PC-9 (cell line): ENCODE data around the gene EPHA7. TPM values are rescaled to one million over a fixed set of nuclear protein-coding genes. Genes with fewer than 3 reads are reported as not detected.

Source experiments
- BruUV-seq: library from RNA; stranded (reverse); fragments of 400-500 nt; replicated peaks from 2 replicates; lab custom pipeline; 2021; lab: Mats Ljungman, UMichigan
- CTCF ChIA-PET: fragments of 300-600 bp; sonication (Branson Sonifier 250); formaldehyde crosslinking; loops from one replicate; lab custom pipeline; 2022; ENCODE audit warnings: antibody characterized with exemption; lab: Charles Lee
- POLR2A ChIA-PET: fragments of 300-600 bp; sonication (Branson Sonifier 250); formaldehyde crosslinking; loops from one replicate; lab custom pipeline; 2022; ENCODE audit warnings: antibody characterized with exemption; ENCODE audit not compliant: unreplicated experiment; lab: Charles Lee
- DNase-seq, 2 experiments: peaks; one replicate each; pipeline versions ENCODE4 v3.0.0 to v3.0.0-alpha.2; 2015 to 2022; ENCODE audit warnings: mixed read lengths in 1 of 2
- H2AFZ ChIP-seq: fragments of 200-600 bp; sonication (generic); 2 replicates; pipeline ENCODE4 v1.8.1; 2017; ENCODE audit warnings: antibody characterized with exemption
- H3F3A ChIP-seq: fragments of 200-600 bp; sonication (generic); 2 replicates; pipeline ENCODE4 v1.8.1; 2017; ENCODE audit warnings: antibody characterized with exemption, mild to moderate bottlenecking, low read depth; ENCODE audit not compliant: insufficient read depth
- H3K27ac ChIP-seq: fragments of 200-600 bp; sonication (generic); 2 replicates; pipeline ENCODE4 v1.6.1; 2016; ENCODE audit warnings: mixed run types
- H3K27me3 ChIP-seq: fragments of 200-600 bp; sonication (generic); 2 replicates; pipeline ENCODE4 v1.6.1; 2016; ENCODE audit warnings: low read depth, mixed run types; ENCODE audit not compliant: insufficient read depth
- H3K36me3 ChIP-seq: fragments of 200-600 bp; sonication (generic); 2 replicates; pipeline ENCODE4 v1.6.1; 2016; ENCODE audit warnings: low read depth, mixed run types
- H3K4me1 ChIP-seq: fragments of 200-600 bp; sonication (generic); replicated peaks from 2 replicates; pipeline ENCODE4 v1.6.1; 2016; ENCODE audit warnings: mixed run types; ENCODE audit not compliant: insufficient read depth
- H3K4me2 ChIP-seq: fragments of 200-600 bp; sonication (generic); 2 replicates; pipeline ENCODE4 v1.6.1; 2017; ENCODE audit warnings: mixed run types
- H3K4me3 ChIP-seq: fragments of 200-600 bp; sonication (generic); 2 replicates; pipeline ENCODE4 v1.6.1; 2016; ENCODE audit warnings: mixed run types
- H3K79me2 ChIP-seq: fragments of 200-600 bp; sonication (generic); 2 replicates; pipeline ENCODE4 v1.6.1; 2017; ENCODE audit warnings: low read depth, mixed run types
- H3K9me2 ChIP-seq: fragments of 200-600 bp; sonication (generic); 2 replicates; pipeline ENCODE4 v1.8.1; 2017; ENCODE audit warnings: mild to moderate bottlenecking; ENCODE audit not compliant: insufficient read depth
- H3K9me3 ChIP-seq: fragments of 200-600 bp; sonication (generic); 2 replicates; pipeline ENCODE4 v1.8.1; 2016; ENCODE audit warnings: low read depth; ENCODE audit not compliant: insufficient read depth
- H4K20me1 ChIP-seq: fragments of 200-600 bp; sonication (generic); 2 replicates; pipeline ENCODE4 v1.8.1; 2017; ENCODE audit not compliant: insufficient read depth
- EZH2 ChIP-seq: fragments of 200-600 bp; sonication (generic); IDR thresholded peaks from 2 replicates; pipeline ENCODE4 v1.8.0; 2017; ENCODE audit warnings: antibody characterized with exemption, low read depth
- intact Hi-C: fragments of 100-400 bp; cut with micrococcal nuclease; formaldehyde crosslinking; loops from one replicate; pipeline ENCODE4 v1.10.0; 2022; ENCODE audit not compliant: unreplicated experiment
- total RNA-seq: library from RNA; stranded (reverse); gene quantifications from 2 replicates; pipeline ENCODE4 v1.2.3, GENCODE V29; 2021
- TF ChIP-seq, protein P1 (sequence below): fragments of 200-600 bp; sonication (generic); conservative IDR thresholded peaks from 2 replicates; pipeline ENCODE4 v1.6.1; 2017; ENCODE audit warnings: mixed run types, antibody characterized with exemption, mild to moderate bottlenecking, moderate library complexity

Gene EPHA7
- total RNA-seq, 1 experiment from 2014 or later, result 0.57 TPM

DNA sequence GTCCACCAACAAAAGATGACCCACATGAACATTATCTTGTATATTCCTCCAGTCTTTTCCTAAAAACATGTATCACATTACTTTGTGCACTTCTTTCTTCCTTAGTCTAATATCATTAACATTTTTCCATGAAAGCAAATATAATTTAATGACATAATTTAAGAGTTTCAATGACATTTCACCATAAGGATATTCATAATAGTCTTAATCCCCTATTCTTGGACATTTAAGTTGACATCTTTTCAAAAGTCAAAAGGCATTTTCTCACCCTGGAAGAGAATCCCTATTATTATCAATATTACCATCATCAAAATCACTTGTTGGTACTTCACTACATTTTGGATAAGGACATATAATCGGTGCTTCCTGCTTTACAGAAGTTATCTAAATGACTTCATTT lies 31.3 kb downstream of the EPHA7 start:
- Histone ChIP-seq H3K4me2 (no peak overlapping the region), H3K27ac (no peak overlapping the region), H2AFZ (no peak overlapping the region), H3K27me3 (no peaks in the 10 kb centered on the region), H3K36me3 (no peaks in the 10 kb centered on the region), H3K4me3 (no peak overlapping the region), H4K20me1 (no peaks in the 10 kb centered on the region), H3K79me2 (no peaks in the 10 kb centered on the region), H3K4me1 (no peaks in the 10 kb centered on the region), H3K9me2 (no peaks in the 10 kb centered on the region), H3F3A (no peaks in the 10 kb centered on the region), H3K9me3 (no peaks in the 10 kb centered on the region)
- BruUV-seq, result no TSS peak
- TF ChIP-seq, protein P1, sequence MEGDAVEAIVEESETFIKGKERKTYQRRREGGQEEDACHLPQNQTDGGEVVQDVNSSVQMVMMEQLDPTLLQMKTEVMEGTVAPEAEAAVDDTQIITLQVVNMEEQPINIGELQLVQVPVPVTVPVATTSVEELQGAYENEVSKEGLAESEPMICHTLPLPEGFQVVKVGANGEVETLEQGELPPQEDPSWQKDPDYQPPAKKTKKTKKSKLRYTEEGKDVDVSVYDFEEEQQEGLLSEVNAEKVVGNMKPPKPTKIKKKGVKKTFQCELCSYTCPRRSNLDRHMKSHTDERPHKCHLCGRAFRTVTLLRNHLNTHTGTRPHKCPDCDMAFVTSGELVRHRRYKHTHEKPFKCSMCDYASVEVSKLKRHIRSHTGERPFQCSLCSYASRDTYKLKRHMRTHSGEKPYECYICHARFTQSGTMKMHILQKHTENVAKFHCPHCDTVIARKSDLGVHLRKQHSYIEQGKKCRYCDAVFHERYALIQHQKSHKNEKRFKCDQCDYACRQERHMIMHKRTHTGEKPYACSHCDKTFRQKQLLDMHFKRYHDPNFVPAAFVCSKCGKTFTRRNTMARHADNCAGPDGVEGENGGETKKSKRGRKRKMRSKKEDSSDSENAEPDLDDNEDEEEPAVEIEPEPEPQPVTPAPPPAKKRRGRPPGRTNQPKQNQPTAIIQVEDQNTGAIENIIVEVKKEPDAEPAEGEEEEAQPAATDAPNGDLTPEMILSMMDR, result no peak
- no peak for TF ChIP-seq EZH2
- CTCF ChIA-PET, result no interaction called here
- intact Hi-C loops, result no loop called here
- POLR2A ChIA-PET, result no interaction called here
- DNase-seq, result no peak

DNA sequence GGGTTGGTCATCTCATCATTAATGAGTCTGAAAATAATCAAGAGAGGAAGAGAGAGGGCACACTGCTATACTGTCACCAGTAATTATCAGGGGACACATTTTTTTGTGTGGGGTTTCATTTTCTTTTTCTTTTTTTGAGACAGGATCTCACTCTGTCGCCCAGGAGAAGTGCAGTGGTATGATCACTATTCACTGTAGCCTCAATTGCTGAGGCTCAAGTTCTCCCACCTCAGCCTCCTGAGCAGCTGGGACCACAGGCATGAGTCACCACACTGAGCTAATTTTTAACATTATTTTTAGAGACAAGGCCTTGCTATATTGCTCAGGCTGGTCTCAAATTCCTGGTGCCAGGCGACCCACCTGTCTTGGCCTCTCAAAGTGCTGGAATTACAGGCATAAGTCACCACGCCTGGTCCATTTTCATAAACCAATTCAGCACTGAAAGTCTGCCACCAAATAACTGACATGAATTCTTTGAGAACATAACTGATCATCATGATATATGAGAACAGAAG lies 43.3 kb downstream of the EPHA7 start:
- BruUV-seq, result no TSS peak
- Histone ChIP-seq H3K27me3 (no peaks in the 10 kb centered on the region), H3K9me3 (no peaks in the 10 kb centered on the region), H3K36me3 (no peaks in the 10 kb centered on the region), H2AFZ (no peak overlapping the region), H4K20me1 (no peaks in the 10 kb centered on the region), H3K4me3 (no peak overlapping the region), H3K27ac (no peak overlapping the region), H3K4me1 (no peaks in the 10 kb centered on the region), H3K4me2 (no peak overlapping the region), H3K79me2 (no peaks in the 10 kb centered on the region), H3F3A (no peaks in the 10 kb centered on the region), H3K9me2 (no peaks in the 10 kb centered on the region)
- no peak for DNase-seq
- intact Hi-C loops, result no loop called here
- ChIA-PET POLR2A (no interaction called here), CTCF (no interaction called here)
- TF ChIP-seq, protein P1, result no peak
- TF ChIP-seq EZH2, result no peak

DNA sequence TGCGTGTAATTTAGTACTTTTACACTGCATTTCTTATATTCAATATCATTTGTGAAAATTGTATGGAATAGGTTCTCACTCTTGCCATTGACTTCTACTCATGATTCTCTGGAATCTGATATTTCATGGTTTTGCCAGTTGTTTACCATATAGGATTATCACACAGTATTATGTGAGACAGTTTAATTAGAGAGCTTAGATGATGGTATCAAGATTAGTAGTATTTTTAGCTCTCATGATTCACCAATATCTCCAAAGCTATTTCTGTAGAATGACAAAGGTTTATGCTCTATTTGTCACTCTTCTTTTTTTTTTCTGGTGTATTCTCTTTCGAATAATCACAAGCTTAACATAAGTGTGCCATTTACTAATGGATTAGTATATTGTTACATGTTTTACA lies 45.9 kb downstream of the EPHA7 start:
- ChIA-PET CTCF (no interaction called here), POLR2A (no interaction called here)
- Histone ChIP-seq H3K4me2 (no peak overlapping the region), H3K4me1 (no peaks in the 10 kb centered on the region), H3K4me3 (no peak overlapping the region), H3K36me3 (no peaks in the 10 kb centered on the region), H4K20me1 (no peaks in the 10 kb centered on the region), H3K9me2 (no peaks in the 10 kb centered on the region), H3K27me3 (no peaks in the 10 kb centered on the region), H3K27ac (no peak overlapping the region), H2AFZ (no peak overlapping the region), H3F3A (no peaks in the 10 kb centered on the region), H3K9me3 (no peaks in the 10 kb centered on the region), H3K79me2 (no peaks in the 10 kb centered on the region)
- intact Hi-C loops, result no loop called here
- BruUV-seq, result no TSS peak
- TF ChIP-seq, protein P1, result no peak
- TF ChIP-seq EZH2, result no peak
- DNase-seq, result no peak
